HG03457 (cell line): ENCODE data around the gene RAMP1.
"Not testable (repeated sequence)": the region's sequence is repeated elsewhere in the genome, so short reads cannot be mapped to it uniquely, and the experiment has no call there.

Experiments
- ATAC-seq: cut with Tn5 transposase; IDR thresholded peaks from one replicate; pipeline ENCODE4 v1.9.1; 2021; ENCODE audit warnings: moderate number of reproducible peaks; ENCODE audit not compliant: unreplicated experiment

RAMP1 gene

GRCh38 chr2:237863102-237863511, 3.7 kb downstream of the RAMP1 start:
- ATAC-seq, result no peak

- no peak for ATAC-seq
Measured at GRCh38 chr2:237863689-237864443, 4.4 kb downstream of the RAMP1 start.

GRCh38 chr2:237864444-237864931, 5.1 kb downstream of the RAMP1 start:
- ATAC-seq, result no peak

- ATAC-seq, result no peak
Measured at GRCh38 chr2:237864940-237865622, 5.7 kb downstream of the RAMP1 start.

GRCh38 chr2:237865623-237866041, 6.2 kb downstream of the RAMP1 start:
- no peak for ATAC-seq

GRCh38 chr2:237866101-237866621, 6.7 kb downstream of the RAMP1 start:
- no peak for ATAC-seq

GRCh38 chr2:237867465-237867864, 8.0 kb downstream of the RAMP1 start:
- ATAC-seq, result no peak

GRCh38 chr2:237868074-237868473, 8.7 kb downstream of the RAMP1 start:
- not testable (repeated sequence) for ATAC-seq

GRCh38 chr2:237868631-237869342, 9.4 kb downstream of the RAMP1 start:
- no peak for ATAC-seq

GRCh38 chr2:237869343-237870102, 10.1 kb downstream of the RAMP1 start:
- no peak for ATAC-seq

- no peak for ATAC-seq
Measured at GRCh38 chr2:237870126-237870525, 10.7 kb downstream of the RAMP1 start.

GRCh38 chr2:237870754-237871651, 11.6 kb downstream of the RAMP1 start:
- no peak for ATAC-seq

GRCh38 chr2:237872178-237872887, 12.9 kb downstream of the RAMP1 start:
- no peak for ATAC-seq

GRCh38 chr2:237873421-237873831, 14.0 kb downstream of the RAMP1 start:
- no peak for ATAC-seq

- no peak for ATAC-seq
Measured at GRCh38 chr2:237873897-237874551, 14.6 kb downstream of the RAMP1 start.

GRCh38 chr2:237874585-237875161, 15.2 kb downstream of the RAMP1 start:
- ATAC-seq, result no peak

GRCh38 chr2:237875256-237876060, 16.0 kb downstream of the RAMP1 start:
- no peak for ATAC-seq
